ENCODE results near the gene AQR.
"Not testable (repeated sequence)": the region's sequence is repeated elsewhere in the genome, so short reads cannot be mapped to it uniquely, and the experiment has no call there.

The AQR gene

DNA sequence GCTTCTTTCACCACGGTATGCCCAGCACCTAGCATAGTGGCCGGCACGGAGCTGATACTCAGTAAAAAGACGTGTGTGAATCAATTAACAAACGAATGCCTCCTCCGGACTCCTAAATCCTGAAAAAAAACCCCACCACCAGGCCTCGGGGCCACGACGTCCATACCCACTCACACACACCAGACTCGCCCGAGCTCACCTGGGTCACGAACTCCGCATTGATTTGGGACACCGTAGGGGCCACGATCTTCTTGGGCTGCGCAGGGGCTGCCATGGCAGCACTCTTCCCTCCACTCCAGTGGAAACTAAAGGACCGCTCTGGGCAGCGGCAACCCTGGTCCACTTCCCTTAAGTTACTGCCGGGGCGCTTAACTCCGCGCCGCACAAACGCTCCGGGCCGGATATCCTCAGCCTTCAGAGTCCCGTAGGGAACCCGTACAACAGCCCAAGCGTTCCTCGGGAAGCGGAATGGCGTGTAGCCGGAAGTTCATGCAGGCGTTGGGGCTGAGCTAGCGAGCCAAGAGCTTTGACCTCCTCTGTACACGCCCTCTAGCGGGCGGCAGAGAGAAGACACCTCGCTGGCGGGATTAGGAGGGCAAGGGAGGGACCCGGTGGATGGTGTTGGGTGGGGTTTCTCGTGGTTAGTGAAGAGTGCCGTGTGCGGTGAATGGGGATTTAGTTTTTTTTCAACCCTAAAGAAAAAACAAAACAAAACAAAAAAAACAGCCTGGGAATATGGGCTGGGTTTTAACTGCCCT, at the start of gene AQR:
Gene AQR, minus strand, starts transcription at position 403 of the 758 bp plus-strand sequence. Its CDS starts 129 bp downstream, at position 274.
- DNase-seq (ENCODE audit: low spot score), result peak; percentile 84

DNA sequence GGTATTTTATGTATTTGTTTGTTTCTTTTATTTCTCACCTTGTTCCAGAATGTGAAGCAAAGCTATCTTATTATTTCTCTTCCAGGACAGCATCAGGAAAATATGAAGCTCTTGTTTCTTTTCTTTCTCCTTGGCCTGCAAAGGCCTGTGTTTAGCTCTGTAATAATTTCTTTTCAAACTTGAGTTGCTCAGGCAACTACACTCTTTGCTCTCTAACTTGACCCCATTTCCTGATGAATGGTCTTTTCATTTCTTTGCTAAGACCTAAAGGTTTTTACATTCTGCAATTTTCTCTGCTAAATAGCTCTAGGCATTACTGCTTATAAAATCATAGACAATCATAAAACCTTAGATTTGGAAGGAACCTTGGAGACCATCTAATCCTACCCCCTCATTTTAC, 44.7 kb upstream of the AQR start:
- peak; percentile 19 for DNase-seq (ENCODE audit: low spot score)

DNA sequence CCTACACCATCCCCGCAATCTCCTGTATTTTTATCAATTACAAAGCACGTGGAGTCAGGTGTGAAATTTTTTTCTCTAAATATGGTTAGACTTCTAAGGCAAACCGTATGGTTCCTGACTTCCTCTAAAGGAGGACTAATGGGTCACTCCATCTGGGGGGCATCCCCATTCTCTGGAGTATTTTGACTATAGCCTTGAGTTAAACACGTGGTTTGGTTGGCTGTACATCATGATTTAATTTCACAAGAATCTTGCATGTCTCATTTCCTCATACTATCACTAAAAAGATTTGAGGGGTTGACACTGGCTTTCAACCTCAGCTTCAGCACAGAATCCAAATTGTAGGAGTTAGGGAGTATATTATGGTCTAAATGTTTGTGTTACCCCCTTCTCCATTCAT, 43.8 kb upstream of the AQR start:
- DNase-seq (ENCODE audit: low spot score), result no peak

DNA sequence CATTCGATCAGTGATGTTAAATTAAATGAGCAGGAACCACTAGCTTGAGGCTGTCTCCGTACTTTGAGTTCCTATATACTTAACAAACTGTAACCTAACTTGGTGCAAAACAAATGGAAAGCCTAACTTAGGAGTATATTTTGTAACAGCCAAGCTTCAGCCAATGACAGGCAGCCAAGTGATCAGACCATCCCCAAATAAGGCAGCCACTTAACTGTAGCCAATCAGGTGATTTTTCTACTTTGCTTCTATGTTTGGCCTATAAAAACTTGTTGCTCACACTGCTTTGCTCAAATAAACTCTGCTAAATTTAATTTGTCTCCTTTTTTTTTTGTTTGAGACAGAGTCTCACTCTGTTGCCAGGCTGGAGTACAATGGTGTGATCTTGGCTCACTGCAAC, 37.9 kb upstream of the AQR start:
- no peak for DNase-seq (ENCODE audit: low spot score)

DNA sequence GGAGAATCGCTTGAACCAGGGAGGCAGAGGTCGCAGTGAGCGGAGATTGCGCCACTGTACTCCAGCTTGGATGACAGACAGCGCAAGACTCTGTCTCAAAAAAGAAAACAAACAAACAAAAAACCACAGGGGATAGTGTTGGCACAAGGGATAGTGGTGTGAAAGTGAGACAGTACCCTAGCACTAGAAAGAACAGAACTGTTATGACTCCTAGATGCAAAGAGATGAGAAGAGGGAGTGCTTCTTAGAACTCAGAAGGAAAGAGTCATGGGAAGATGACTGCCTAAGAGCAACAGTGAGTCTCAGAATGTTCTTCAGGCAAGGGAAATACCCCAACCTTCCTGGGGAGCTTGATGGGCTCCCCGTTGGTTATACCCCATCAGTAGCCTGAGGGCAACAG, 36.4 kb upstream of the AQR start:
- no peak for DNase-seq (ENCODE audit: low spot score)

DNA sequence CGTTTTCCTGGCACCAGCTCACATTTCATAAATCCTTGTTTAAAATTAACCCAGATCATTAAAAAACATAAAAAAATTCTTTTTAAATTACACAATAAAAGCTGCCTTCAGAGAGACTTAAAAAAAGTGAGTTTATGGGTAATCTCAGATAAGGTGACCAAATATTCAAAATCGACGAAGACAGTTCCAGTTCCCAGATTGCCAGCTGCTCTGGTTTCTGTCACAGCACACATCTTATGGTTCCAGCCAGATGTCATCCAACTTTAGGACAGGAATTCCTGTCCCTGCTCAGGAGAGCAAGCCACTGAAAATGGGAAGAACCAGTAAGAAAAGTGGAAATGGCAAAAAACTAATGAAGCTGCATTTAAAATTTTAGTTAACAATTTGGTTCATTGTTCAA, 34.4 kb upstream of the AQR start:
- DNase-seq (ENCODE audit: low spot score), result no peak

DNA sequence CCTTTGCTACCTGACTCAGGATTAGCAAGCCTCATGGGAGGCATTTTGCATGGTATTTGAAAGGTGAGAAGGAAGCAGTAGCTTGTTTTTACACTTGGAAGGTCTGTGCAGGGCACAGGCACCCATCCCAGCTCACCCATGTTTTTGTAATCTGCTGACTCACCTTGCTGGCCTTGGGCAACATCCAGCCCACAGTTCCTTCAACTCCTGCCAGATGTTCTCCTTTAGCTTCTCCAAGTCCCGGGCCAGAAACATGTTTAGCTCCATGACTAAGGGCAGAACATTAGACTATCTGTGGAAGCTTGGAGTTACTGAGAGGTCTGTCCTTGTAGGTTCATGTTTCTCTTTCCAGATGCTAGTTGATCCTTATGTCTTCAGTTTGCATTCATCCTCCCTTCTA, 31.0 kb upstream of the AQR start:
- no peak for DNase-seq (ENCODE audit: low spot score)

DNA sequence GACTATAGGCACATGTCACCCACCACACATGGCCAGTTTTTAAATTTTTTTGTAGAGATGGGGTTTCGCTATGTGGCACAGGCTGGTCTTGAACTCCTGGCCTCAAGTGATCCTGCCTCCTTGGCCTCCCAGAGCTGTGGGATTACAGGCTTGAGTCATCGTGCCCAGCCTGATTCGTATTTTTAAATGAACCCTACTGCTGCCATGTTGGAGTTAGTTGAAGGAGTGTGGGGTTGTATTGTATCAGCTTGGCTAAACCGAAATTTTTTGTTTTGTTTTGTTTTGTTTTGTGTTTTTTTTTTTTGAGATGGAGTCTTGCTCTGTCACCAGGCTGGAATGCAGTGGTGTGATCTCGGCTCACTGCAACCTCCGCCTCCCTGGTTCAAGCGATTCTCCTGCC, 30.4 kb upstream of the AQR start:
- no peak for DNase-seq (ENCODE audit: low spot score)

DNA sequence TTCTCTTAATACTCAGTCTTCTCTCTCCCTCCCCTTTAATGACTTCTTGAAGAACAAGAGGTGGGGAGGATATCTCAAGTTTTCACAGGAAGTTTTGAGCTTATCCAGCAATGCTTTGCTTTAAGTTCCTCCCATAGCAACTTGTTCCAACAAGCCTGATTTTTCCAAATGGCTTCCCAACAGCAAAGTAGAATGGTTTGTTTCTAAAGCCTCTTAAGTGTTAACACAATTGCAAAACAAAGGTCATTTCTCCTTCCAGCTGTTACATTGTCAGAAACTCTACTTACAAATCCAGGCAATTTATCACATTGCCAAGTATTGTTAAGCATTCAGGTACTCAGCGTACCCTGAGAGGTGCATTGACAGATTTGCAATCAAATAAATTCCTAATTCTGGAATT, 25.4 kb upstream of the AQR start:
- no peak for DNase-seq (ENCODE audit: low spot score)

DNA sequence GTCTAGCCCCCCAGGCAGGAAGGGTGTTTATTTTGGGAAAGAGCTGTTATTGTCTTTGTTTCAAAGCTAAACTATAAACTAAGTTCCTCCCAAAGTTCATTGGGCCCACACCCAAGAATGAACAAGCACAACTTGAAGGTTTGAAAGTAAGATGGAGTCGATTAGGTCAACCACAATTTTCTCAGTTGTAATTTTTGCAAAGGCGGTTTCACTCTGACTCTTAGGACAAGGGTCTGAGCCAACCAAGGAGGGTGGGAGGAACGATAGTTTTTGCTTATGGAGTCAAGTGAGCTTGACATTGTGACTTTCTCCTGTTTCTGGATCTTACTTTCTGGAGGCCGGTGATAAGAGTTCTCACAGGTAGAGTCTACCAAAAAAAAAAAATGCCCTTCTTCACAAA, 24.3 kb upstream of the AQR start:
- no peak for DNase-seq (ENCODE audit: low spot score)

DNA sequence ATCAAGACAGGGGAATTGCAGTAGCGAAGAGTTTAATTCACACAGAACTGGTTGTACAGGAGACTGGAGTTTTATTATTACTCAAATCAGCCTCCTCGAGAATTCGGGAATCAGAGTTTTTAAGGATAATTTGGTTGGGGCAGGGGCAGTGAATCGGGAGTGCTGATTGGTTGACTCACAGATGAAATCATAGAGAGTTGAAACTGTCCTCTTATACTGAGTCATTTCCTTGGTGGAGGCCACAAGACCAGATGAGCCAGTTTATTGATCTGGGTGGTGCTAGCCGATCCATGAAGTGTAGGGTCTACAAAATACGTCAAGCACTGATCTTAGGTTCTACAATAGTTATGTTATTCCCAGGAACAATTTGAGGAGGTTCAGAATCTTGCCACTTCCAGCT, 23.9 kb upstream of the AQR start:
- DNase-seq (ENCODE audit: low spot score), result no peak

DNA sequence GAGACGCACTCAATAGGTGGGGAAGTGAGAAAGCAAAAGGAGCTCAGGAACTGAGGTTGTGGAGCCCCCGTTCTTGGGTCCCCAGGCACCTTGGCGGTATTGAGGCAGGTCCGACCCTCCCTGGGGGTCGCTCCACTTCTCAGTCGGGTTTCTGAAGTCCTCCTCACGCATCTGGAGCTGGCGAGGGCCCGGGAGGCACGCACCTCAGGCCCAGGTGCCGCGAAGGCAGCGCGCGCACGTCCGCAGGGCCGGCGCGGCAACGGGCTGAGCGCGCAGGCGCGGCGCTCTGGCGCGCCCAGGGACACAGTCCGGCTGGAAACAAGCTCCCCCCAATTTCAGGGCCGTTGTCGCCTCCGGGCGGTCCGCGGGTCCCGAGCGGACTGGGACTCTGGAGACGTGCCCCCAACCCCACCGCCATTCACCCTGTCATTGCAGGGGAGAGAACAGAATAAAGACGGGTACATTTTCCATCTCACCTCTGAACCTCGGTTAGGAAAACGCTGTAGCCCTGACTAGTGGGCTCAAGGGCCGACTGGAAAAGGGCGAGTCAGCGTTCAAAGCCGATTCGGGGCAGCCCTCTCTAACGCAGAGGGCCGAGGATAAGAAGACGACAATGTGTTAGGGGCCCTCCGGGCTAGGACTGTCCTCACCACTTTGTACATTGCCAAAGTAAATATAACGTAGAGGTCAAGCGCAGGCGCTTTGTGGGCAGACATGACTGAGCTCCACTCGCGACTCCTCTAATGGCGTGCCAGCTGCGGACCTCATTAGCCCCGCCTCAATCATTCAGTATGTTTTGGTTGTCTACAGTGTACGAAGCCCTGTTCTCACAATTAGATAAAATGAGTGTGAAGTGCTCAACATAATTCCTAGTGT, 18.7 kb upstream of the AQR start, which contains the start of gene ZNF770:
Gene ZNF770, minus strand, starts transcription at position 261 of the 876 bp plus-strand sequence. CDS start 4,853 bp downstream, outside the sequence.
- peak; percentile 68 for DNase-seq (ENCODE audit: low spot score)

DNA sequence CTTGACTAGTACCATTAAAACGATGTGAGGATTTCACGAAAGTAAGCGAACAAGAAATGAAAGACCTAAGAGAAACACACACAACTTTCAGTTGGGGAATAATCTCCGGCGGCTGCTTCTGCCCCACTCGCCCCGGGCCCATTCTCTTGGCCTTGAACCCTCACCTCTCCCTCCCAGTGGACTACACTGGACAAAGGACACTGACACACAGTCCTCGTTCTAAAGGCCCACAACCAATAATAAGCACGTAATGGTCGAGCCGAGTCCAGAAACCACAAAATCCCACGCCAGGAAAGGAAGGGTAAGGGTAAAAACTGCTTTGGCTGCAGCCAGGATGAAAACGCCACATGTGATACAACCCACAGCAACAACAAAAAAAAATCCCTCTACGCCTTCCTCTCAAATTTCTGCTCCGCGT, 18.1 kb upstream of the AQR start:
- no peak for DNase-seq (ENCODE audit: low spot score)

DNA sequence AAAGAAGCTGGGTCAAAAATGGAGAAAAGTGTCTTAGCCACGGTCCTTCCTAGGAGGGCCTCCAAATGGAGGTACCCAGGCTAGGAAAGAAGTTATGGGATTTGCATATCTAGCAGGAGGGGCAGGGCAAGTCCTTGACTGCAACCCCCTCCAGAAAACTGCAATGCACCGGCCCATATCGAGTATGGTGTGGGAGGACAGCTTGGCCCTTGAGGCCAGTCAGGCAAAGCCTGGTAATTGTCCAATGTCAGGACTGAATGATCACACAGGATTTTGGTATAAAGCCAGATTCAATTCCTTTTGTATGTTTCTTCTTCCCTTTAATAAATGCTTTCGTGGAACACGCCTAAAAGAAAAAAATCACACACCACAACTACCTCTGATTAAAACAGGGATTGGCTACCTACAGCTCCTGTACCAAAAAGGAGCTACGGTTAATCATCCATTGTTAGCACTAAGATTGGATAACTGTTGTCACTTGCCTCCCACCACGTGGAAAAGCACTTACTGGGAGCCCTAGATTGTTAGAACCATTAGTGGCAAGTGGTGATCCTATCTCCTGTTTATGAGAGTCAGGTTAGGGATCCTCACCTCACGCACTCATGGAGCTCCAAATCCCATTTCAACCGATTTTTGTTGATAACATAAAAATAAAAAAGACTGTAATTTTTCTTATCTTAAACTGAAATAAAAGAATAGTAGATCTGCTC, 17.4 kb upstream of the AQR start:
- DNase-seq (ENCODE audit: low spot score), result no peak

DNA sequence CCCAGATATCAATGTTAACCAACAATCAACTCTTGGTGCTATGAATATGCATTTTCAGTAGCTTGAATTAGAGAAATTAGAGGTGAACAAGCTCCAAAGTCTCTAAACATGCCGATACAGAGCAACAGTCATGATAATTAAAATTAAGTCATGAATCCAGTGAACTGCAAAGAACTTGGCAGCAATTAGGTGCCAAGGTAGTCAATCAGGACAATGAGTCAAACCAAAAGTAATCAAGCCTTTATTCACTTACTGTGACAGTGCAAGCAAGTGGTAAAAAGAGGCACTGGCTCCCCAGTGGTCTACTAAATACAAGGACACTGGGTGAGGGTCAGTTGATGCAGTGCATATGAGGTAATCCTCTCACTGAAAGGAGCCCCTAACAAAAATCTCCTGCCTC, 16.8 kb upstream of the AQR start:
- DNase-seq (ENCODE audit: low spot score), result no peak

DNA sequence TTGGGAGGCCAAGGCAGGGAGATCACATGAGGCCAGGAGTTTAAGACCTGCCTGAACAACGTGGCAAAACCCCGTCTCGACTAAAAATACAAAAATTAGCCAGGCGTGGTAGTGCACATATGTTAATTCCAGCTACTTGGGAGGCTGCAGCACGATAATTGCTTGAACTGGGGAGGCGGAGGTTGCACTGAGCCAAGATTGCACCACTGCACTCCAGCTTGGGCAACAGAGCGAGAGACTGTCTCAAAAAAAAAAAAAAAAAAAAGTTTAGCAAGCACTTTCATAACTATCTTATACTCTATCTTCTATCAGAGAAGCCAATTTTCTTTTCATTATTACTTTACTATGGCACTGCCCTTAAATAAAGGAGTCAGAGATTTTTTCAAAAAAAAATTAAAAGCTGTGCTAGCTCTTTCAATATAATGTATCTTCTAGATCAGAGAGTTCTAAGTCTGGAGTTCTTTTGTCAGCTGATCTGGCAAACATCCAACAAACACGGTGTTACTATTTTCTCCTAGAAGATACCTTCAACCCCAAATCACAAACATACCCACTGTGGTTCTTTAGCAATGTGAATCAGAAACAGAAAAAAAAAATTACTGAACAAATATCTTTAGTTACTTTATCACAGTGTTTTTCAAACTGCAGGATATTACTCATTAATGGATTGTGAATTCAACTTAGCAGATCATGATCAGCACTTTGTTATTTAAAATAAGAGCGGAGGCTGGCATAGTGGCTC, 15.5 kb upstream of the AQR start:
- DNase-seq (ENCODE audit: low spot score), result no peak

DNA sequence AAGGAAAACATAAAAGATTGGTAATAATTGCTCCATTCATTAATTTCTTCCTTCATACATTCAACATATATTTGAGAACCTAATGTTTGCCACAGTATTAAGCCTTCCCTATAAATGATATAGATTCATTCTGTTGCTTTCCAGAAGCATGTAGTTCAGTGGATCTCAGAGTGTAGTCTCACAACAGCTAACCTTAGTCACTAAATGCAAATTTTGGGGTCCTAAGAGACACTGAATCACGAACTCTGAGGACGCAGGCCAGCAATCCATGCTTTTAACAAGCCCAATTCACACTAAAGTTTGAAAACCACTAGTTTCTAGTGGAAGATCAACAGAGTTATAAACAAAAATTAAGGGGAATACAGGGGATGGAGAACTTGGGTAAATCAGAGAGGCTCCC, 7.2 kb upstream of the AQR start:
- no peak for DNase-seq (ENCODE audit: low spot score)

DNA sequence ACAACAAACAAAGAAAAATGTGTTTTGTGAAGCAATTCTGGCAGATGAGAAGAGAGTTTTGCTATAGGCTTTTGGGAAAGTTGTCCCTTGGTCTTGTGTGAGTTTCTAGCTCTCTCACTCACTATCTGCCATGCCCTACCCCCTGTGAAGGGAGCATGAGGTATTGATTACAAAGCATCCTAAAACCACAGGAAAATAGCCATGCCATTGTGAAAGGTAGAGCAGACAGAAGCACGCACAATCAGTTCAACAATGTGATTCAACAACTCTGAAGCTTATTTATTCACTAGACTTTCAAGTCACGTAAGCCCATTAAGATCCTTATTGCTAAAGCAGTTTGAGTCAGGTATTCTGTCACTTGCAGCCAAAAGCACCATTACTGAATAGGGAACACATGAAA, 6.5 kb upstream of the AQR start:
- DNase-seq (ENCODE audit: low spot score), result no peak

DNA sequence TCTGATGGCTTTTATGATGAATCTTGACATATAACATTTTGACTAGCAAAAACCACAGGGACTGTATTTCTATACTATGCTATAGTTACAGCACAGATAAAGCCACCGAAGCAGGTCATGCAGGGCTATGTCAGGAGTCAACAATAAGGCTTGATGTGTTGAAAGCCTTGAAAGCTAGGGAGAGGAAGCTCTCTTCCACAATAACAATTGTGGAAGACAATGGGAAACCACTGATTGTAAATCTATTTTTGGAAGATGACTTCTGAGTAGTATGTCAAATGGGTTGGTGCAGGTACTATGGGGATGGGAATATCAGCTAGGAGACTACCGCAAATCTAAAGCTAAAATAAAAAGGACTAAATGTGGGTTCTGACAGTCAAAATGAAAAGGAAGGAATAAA, 4.0 kb upstream of the AQR start:
- no peak for DNase-seq (ENCODE audit: low spot score)

DNA sequence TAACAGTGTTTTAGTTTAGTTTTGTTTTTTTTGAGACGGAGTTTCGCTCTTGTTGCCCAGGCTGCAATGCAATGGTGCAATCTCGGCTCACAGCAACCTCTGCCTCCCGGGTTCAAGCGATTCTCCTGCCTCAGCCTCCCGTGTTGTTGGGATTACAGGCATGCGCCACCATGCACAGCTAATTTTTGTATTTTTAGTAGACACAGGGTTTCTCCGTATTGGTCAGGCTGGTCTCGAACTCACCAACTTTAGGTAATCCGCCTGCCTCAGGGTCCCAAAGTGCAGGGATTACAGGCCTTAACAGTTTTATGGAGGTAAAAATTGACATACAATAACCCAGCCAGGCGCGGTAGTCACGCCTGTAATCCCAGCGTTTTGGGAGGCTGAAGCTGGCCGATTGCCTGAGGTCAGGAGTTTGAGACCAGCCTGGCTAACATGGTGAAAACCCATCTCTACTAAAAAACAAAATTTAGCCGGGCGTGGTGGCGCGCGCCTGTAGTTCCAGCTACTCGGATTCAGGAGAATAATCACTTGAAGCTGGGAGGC, 629 bp upstream of the AQR start:
- not testable (repeated sequence) for DNase-seq (ENCODE audit: low spot score)

DNA sequence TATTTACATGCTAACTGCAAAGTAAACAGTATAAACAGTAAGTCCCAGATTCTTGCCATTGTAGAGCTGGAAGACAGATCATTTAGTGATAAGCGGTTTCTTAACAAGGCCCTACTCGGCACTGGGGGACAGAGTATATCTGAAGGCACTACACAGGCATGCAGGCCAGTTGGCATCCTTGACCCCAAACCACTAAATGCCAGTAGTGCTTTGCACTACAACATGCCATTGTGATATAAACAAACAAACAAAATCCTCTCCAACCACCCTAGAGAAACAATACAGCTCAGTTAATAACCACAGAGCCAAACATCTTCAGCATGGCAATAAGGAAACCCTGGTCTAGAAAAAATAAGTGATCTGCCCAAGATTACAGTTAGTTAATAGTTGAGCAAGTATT, 5.3 kb downstream of the AQR start:
- no peak for DNase-seq (ENCODE audit: low spot score)

DNA sequence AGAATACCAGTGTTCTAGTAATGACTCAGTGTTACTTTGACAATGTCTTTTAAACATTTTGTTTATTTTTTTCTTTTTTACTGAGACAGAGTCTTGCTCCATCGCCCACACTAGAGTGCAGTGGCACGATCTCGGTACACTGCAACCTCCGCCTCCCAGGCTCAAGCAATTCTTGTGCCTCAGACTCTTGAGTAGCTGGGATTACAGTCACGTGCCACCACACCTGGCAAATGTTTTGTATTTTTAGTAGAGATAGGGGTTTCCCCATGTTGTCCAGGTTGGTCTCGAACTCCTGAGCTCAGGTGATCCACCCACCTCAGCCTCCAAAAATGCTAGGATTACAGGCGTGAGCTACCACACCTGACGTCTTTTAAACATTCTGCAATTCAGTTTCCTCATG, 15.7 kb downstream of the AQR start:
- no peak for DNase-seq (ENCODE audit: low spot score)

Measured in COLO829 (cell line).